IMR-90 (cell line): Measurements from ENCODE around the gene NR5A2. TPM values are rescaled to one million over a fixed set of nuclear protein-coding genes. Genes with fewer than 3 reads are reported as not detected.
A peak's percentile ranks its signal among the peaks of the same experiment; 100 is the strongest.

Experiments used
- ATAC-seq: fragments of 200-7000 bp; cut with Tn5 transposase; 2 replicates; pipeline ENCODE4 v1.9.1; 2020; ENCODE audit warnings: low read depth, mild to moderate bottlenecking, moderate library complexity
- BruUV-seq: library from RNA; stranded (reverse); fragments of 400-500 nt; replicated peaks from 2 replicates; lab custom pipeline; 2021; lab: Mats Ljungman, UMichigan
- CTCF ChIA-PET: fragments of 300-600 bp; formaldehyde crosslinking; extraction: SDS; loops from one replicate; lab custom pipeline; 2021; ENCODE audit warnings: antibody characterized with exemption; lab: Yijun Ruan, JAX
- POLR2A ChIA-PET: fragments of 300-600 bp; sonication (Branson Sonifier 250); formaldehyde crosslinking; loops from one replicate; lab custom pipeline; 2022; ENCODE audit warnings: antibody characterized with exemption; ENCODE audit not compliant: unreplicated experiment; lab: Charles Lee
- DNase-seq: peaks from one replicate; pipeline ENCODE4 v3.0.0; 2013
- H2AFZ ChIP-seq: replicated peaks from 2 replicates; pipeline ENCODE3; 2013; ENCODE audit warnings: low read length, mild to moderate bottlenecking; ENCODE audit not compliant: poor library complexity
- H2AK5ac ChIP-seq: 2 replicates; pipeline ENCODE4 v1.6.1; 2013; ENCODE audit warnings: low read depth, low read length, inconsistent platforms
- H2AK9ac ChIP-seq: replicated peaks from 2 replicates; pipeline ENCODE3; 2013; ENCODE audit warnings: mild to moderate bottlenecking, low read depth, low read length, moderate library complexity; ENCODE audit not compliant: poor library complexity
- H2BK120ac ChIP-seq: 2 replicates; pipeline ENCODE4 v1.6.1; 2013; ENCODE audit warnings: low read depth, low read length, inconsistent platforms
- H2BK15ac ChIP-seq: 3 replicates; pipeline ENCODE4 v1.6.1; 2013; ENCODE audit warnings: low read depth, low read length, inconsistent platforms
- H2BK20ac ChIP-seq: 2 replicates; pipeline ENCODE4 v1.6.1; 2013; ENCODE audit warnings: low read depth, mild to moderate bottlenecking, inconsistent platforms, low read length, moderate library complexity
- H2BK5ac ChIP-seq: 2 replicates; pipeline ENCODE4 v1.6.1; 2013; ENCODE audit warnings: mild to moderate bottlenecking, low read depth, low read length, inconsistent platforms; ENCODE audit not compliant: poor library complexity, severe bottlenecking
- H3K14ac ChIP-seq: replicated peaks from 2 replicates; pipeline ENCODE4 v1.6.1; 2013; ENCODE audit warnings: low read depth, low read length, inconsistent platforms
- H3K18ac ChIP-seq: 2 replicates; pipeline ENCODE4 v1.6.1; 2013; ENCODE audit warnings: low read depth, low read length, control low read depth
- H3K23ac ChIP-seq: 2 replicates; pipeline ENCODE4 v1.6.1; 2013; ENCODE audit warnings: low read depth, low read length, inconsistent platforms
- H3K27ac ChIP-seq: 2 replicates; pipeline ENCODE4 v1.5.1; 2013; ENCODE audit warnings: mild to moderate bottlenecking, control low read depth, low read length; ENCODE audit not compliant: insufficient read depth
- H3K27me3 ChIP-seq: 2 replicates; pipeline ENCODE4 v1.6.1; 2013; ENCODE audit warnings: low read length; ENCODE audit not compliant: control insufficient read depth, insufficient read depth
- H3K36me3 ChIP-seq: 2 replicates; pipeline ENCODE4 v1.6.1; 2013; ENCODE audit warnings: low read length, mixed read lengths; ENCODE audit not compliant: control insufficient read depth, insufficient read depth
- H3K4ac ChIP-seq: 2 replicates; pipeline ENCODE4 v1.6.1; 2013; ENCODE audit warnings: low read depth, low read length, inconsistent platforms
- H3K4me1 ChIP-seq: 2 replicates; pipeline ENCODE4 v1.6.1; 2013; ENCODE audit warnings: low read length, mixed read lengths; ENCODE audit not compliant: control insufficient read depth, insufficient read depth
- H3K4me2 ChIP-seq: 2 replicates; pipeline ENCODE4 v1.6.1; 2013; ENCODE audit warnings: low read depth, mild to moderate bottlenecking, control low read depth, low read length, moderate library complexity
- H3K4me3 ChIP-seq: 2 replicates; pipeline ENCODE4 v1.5.1; 2013; ENCODE audit warnings: low read depth, mild to moderate bottlenecking, control low read depth, low read length, moderate library complexity; ENCODE audit not compliant: insufficient read depth
- H3K56ac ChIP-seq: 2 replicates; pipeline ENCODE4 v1.6.1; 2013; ENCODE audit warnings: low read length, inconsistent platforms; ENCODE audit not compliant: insufficient read depth; ENCODE audit errors: extremely low read depth
- H3K79me1 ChIP-seq, 2 experiments: 2 replicates each; pipeline ENCODE4 v1.6.1; 2013; ENCODE audit warnings: low read length in 2 of 2, inconsistent platforms in 1 of 2, low read depth in 1 of 2
- H3K9ac ChIP-seq: 2 replicates; pipeline ENCODE4 v1.6.1; 2013; ENCODE audit warnings: low read depth, low read length, control low read depth
- H3K9me1 ChIP-seq: 2 replicates; pipeline ENCODE4 v1.6.1; 2013; ENCODE audit warnings: low read length, inconsistent platforms; ENCODE audit not compliant: insufficient read depth
- H3K9me3 ChIP-seq: 2 replicates; pipeline ENCODE4 v1.6.1; 2013; ENCODE audit warnings: low read length; ENCODE audit not compliant: control insufficient read depth, insufficient read depth
- H4K20me1 ChIP-seq: 2 replicates; pipeline ENCODE4 v1.6.1; 2013; ENCODE audit warnings: low read length, inconsistent platforms; ENCODE audit not compliant: insufficient read depth
- H4K5ac ChIP-seq: 2 replicates; pipeline ENCODE4 v1.6.1; 2013; ENCODE audit warnings: mild to moderate bottlenecking, low read depth, low read length, control low read depth
- H4K8ac ChIP-seq, 2 experiments: 2 replicates each; pipeline ENCODE4 v1.6.1; 2013; ENCODE audit warnings: low read depth in 2 of 2, low read length in 2 of 2, control low read depth in 1 of 2, inconsistent platforms in 1 of 2
- H4K91ac ChIP-seq: 2 replicates; pipeline ENCODE4 v1.6.1; 2013; ENCODE audit warnings: low read depth, low read length, inconsistent platforms; ENCODE audit not compliant: insufficient read depth
- BHLHE40 ChIP-seq: fragments of 150-350 bp; IDR thresholded peaks from 2 replicates; pipeline ENCODE4 v1.6.1; 2016; ENCODE audit warnings: mild to moderate bottlenecking, low read depth, low read length
- FOS ChIP-seq: fragments of 150-350 bp; IDR thresholded peaks from 2 replicates; pipeline ENCODE4 v1.6.1; 2016; ENCODE audit warnings: low read depth, low read length
- MAFK ChIP-seq: IDR thresholded peaks from 2 replicates; pipeline ENCODE4 v1.6.1; 2012; ENCODE audit warnings: low read depth, low read length, improper control_type of control experiment
- RFX5 ChIP-seq: IDR thresholded peaks from 2 replicates; pipeline ENCODE4 v1.8.0; 2012; ENCODE audit warnings: low read depth, mild to moderate bottlenecking, low read length, moderate library complexity
- SMC3 ChIP-seq: fragments of 150-350 bp; IDR thresholded peaks from 2 replicates; pipeline ENCODE4 v1.6.1; 2016; ENCODE audit warnings: low read depth, mild to moderate bottlenecking, antibody characterized with exemption, low read length, moderate library complexity
- WGBS, 2 experiments: methylation state at CpG; one replicate each; pipeline versions ENCODE4 v1.1.5 to v1.1.7; 2013; ENCODE audit warnings: missing lambda C conversion rate in 2 of 2; ENCODE audit not compliant: insufficient read length in 1 of 2; ENCODE audit errors: extremely low coverage in 2 of 2; 5-methylcytosine and 5-hydroxymethylcytosine counted together
- dilution Hi-C: fragments of 300-500 bp; cut with HindIII; formaldehyde crosslinking; loops from one replicate; pipeline ENCODE4 v1.14.3; 2018; ENCODE audit warnings: low sequenced_read_pairs; ENCODE audit not compliant: unreplicated experiment
- in situ Hi-C: fragments of 300-500 bp; cut with MboI; formaldehyde crosslinking; loops from 3 replicates; pipeline ENCODE4 v1.14.3; 2019; ENCODE audit warnings: low sequenced_read_pairs, inconsistent platforms, mixed read lengths
- intact Hi-C: fragments of 100-400 bp; cut with micrococcal nuclease; formaldehyde crosslinking; loops from 2 replicates; pipeline ENCODE4 v1.10.0; 2022
- polyA plus RNA-seq, 3 experiments: library from polyadenylated mRNA; depleted of rRNA; stranded (reverse); fragments of >200 nt; gene quantifications; 2 replicates each; pipeline ENCODE4 v1.2.3, GENCODE V29; 2012; ENCODE audit warnings: low replicate concordance in 1 of 3
- total RNA-seq: library from RNA; depleted of rRNA; stranded (reverse); fragments of >200 nt; gene quantifications from 2 replicates; pipeline ENCODE4 v1.2.3, GENCODE V29; 2012

NR5A2 gene
- total and polyA plus RNA-seq, 2 of the 4 experiments (the other 2 are of a cell fraction) = 0.03 to 0.18 TPM

GRCh38 chr1:200181861-200182260 is 154.4 kb downstream of the NR5A2 start:
- Histone ChIP-seq H3K4me3 (no peak overlapping the region), H3K9me3 (no peaks in the 10 kb centered on the region), H2BK5ac (no peak overlapping the region), H4K91ac (peak overlapping the region; percentile 62; the same call in 1 of the 2 replicates), H4K5ac (peak overlapping the region; percentile 26; the same call in 1 of the 2 replicates), H3K79me1 (no peaks in the 10 kb centered on the region), H3K9ac (no peak overlapping the region), H3K27me3 (no peaks in the 10 kb centered on the region), H2BK120ac (no peak overlapping the region), H2BK20ac (peak overlapping the region; percentile 80; the same call in 1 of the 2 replicates), H3K56ac (no peak overlapping the region), H2AK5ac (peak overlapping the region; percentile 82), H3K36me3 (no peaks in the 10 kb centered on the region), H3K23ac (no peak overlapping the region), H3K18ac (peak overlapping the region; percentile 5; the same call in 1 of the 2 replicates), H3K27ac (no peak overlapping the region), H4K8ac (peak overlapping the region; percentile 18 to 56; a peak in 2 of 4 replicates), H3K4ac (no peak overlapping the region; the same call in 1 of the 2 replicates), H2BK15ac (peak overlapping the region; percentile 84; the same call in 1 of the 3 replicates), H2AK9ac (peak overlapping the region; percentile 75), H3K4me1 (peaks cover 16% of the 10 kb centered on the region), H2AFZ (no peak overlapping the region), H3K9me1 (peaks cover 12% of the 10 kb centered on the region), H3K4me2 (no peak overlapping the region), H3K14ac (no peak overlapping the region), H4K20me1 (no peaks in the 10 kb centered on the region)
- TF ChIP-seq FOS = no peak
- no peak for TF ChIP-seq MAFK
- no peak for TF ChIP-seq SMC3
- no peak for TF ChIP-seq BHLHE40
- no peak for TF ChIP-seq RFX5
- POLR2A ChIA-PET = no interaction called here
- dilution Hi-C loops (no loop called here), intact Hi-C loops (no loop called here), in situ Hi-C loops (no loop called here)
- no peak for DNase-seq
- ATAC-seq = no peak
- CTCF ChIA-PET = interaction anchor here (0.6 to 1.0 kb wide), 2 partner anchors 126 to 497 kb away, joined by 4 to 5 read pairs; no protein-coding TSS in a partner anchor
- no CpG with 5 or more reads among the region's 3 CpGs for WGBS, 2 experiments
- no TSS peak for BruUV-seq
